ENCODE data around the gene PLEKHO2.
A peak's percentile ranks its signal among the peaks of the same experiment; 100 is the strongest.

Gene PLEKHO2

GRCh38 chr15:64855205-64855975, 13.7 kb downstream of the PLEKHO2 start:
- DNase-seq: peak in 6 of 51 donors; percentile 18 to 62 (median 28)

- peak in 48 of 51 donors; percentile 48 to 96 (median 85) for DNase-seq
These were observed 14.9 kb downstream of the PLEKHO2 start for GRCh38 chr15:64856429-64857145.

- no peak for DNase-seq
These were observed 15.7 kb downstream of the PLEKHO2 start for GRCh38 chr15:64857421-64857820.

- peak in 20 of 51 donors; percentile 11 to 63 (median 33) for DNase-seq
These were observed 16.4 kb downstream of the PLEKHO2 start for GRCh38 chr15:64858021-64858575.

- no peak for DNase-seq
These were observed 17.5 kb downstream of the PLEKHO2 start for GRCh38 chr15:64859226-64859625.

- DNase-seq: no peak
These were observed 19.6 kb downstream of the PLEKHO2 start for GRCh38 chr15:64861331-64861730.

- no peak for DNase-seq
These were observed 20.2 kb downstream of the PLEKHO2 start for GRCh38 chr15:64861960-64862359.

GRCh38 chr15:64862408-64862807, 20.7 kb downstream of the PLEKHO2 start:
- no peak for DNase-seq

- DNase-seq: peak in 1 of 51 donors; percentile 48
These were observed 22.4 kb downstream of the PLEKHO2 start for GRCh38 chr15:64864068-64864467.

GRCh38 chr15:64865126-64865997, 23.6 kb downstream of the PLEKHO2 start:
- no peak for DNase-seq

- peak in 14 of 51 donors; percentile 26 to 62 (median 48) for DNase-seq
These were observed 24.3 kb downstream of the PLEKHO2 start for GRCh38 chr15:64865998-64866520.

- DNase-seq: no peak
These were observed 27.8 kb downstream of the PLEKHO2 start for GRCh38 chr15:64869501-64869900.

GRCh38 chr15:64870353-64870752, 28.6 kb downstream of the PLEKHO2 start:
- DNase-seq: no peak

- no peak for DNase-seq
These were observed 34.0 kb downstream of the PLEKHO2 start for GRCh38 chr15:64875641-64876223.

- DNase-seq: peak in 33 of 51 donors; percentile 22 to 74 (median 50)
These were observed 35.7 kb downstream of the PLEKHO2 start for GRCh38 chr15:64877435-64877834.

- DNase-seq: no peak
These were observed 37.0 kb downstream of the PLEKHO2 start for GRCh38 chr15:64878705-64879104.

GRCh38 chr15:64883100-64883581, 41.4 kb downstream of the PLEKHO2 start:
- DNase-seq: no peak

- peak in 21 of 51 donors; percentile 17 to 67 (median 31) for DNase-seq
These were observed 42.3 kb downstream of the PLEKHO2 start for GRCh38 chr15:64883997-64884511.

- DNase-seq: no peak
These were observed 43.0 kb downstream of the PLEKHO2 start for GRCh38 chr15:64884679-64885078.

- DNase-seq: no peak
These were observed 46.6 kb downstream of the PLEKHO2 start for GRCh38 chr15:64888336-64888735.

All from hypothalamus (tissue), 51 donors.